Calu3 (cell line): Measurements from ENCODE around the gene AP1S3. TPM values are rescaled to one million over a fixed set of nuclear protein-coding genes. Genes with fewer than 3 reads are reported as not detected.
"Not testable (repeated sequence)": the region's sequence is repeated elsewhere in the genome, so short reads cannot be mapped to it uniquely, and the experiment has no call there.

Source experiments
- BruUV-seq: library from RNA; stranded (reverse); fragments of 400-500 nt; replicated peaks from 2 replicates; lab custom pipeline; 2021; lab: Mats Ljungman, UMichigan
- CTCF ChIA-PET: fragments of 300-600 bp; sonication (Branson Sonifier 250); formaldehyde crosslinking; loops from one replicate; lab custom pipeline; 2022; ENCODE audit warnings: antibody characterized with exemption; lab: Charles Lee
- DNase-seq: peaks from one replicate; pipeline ENCODE4 v3.0.0; 2022
- H3K27ac Mint-ChIP-seq: one replicate; pipeline ENCODE4 v1.8.0; 2022; ENCODE audit warnings: mixed read lengths; ENCODE audit not compliant: unreplicated experiment
- H3K27me3 Mint-ChIP-seq: one replicate; pipeline ENCODE4 v1.8.0; 2022; ENCODE audit warnings: mixed read lengths; ENCODE audit not compliant: unreplicated experiment
- H3K36me3 Mint-ChIP-seq: one replicate; pipeline ENCODE4 v1.8.0; 2022; ENCODE audit warnings: mild to moderate bottlenecking, moderate library complexity, mixed read lengths; ENCODE audit not compliant: insufficient read depth, unreplicated experiment
- H3K4me1 Mint-ChIP-seq: one replicate; pipeline ENCODE4 v1.8.0; 2022; ENCODE audit warnings: mild to moderate bottlenecking, low read depth, mixed read lengths; ENCODE audit not compliant: unreplicated experiment
- H3K4me3 Mint-ChIP-seq: one replicate; pipeline ENCODE4 v1.8.0; 2022; ENCODE audit warnings: mild to moderate bottlenecking, low read depth, moderate library complexity, mixed read lengths; ENCODE audit not compliant: unreplicated experiment
- H3K9me3 Mint-ChIP-seq: one replicate; pipeline ENCODE4 v1.8.0; 2022; ENCODE audit warnings: low read depth, mixed read lengths; ENCODE audit not compliant: unreplicated experiment
- intact Hi-C: fragments of 100-400 bp; cut with micrococcal nuclease; formaldehyde crosslinking; loops from one replicate; pipeline ENCODE4 v1.10.0; 2022; ENCODE audit not compliant: unreplicated experiment
- total RNA-seq: library from RNA; stranded (reverse); gene quantifications from 2 replicates; pipeline ENCODE4 v1.2.3, GENCODE V29; 2022
- TF ChIP-seq, protein P1 (sequence below): fragments of 200-600 bp; IDR thresholded peaks from one replicate; pipeline ENCODE4 v1.8.0; 2022; ENCODE audit warnings: antibody characterized with exemption; ENCODE audit not compliant: unreplicated experiment

The AP1S3 gene
- total RNA-seq, 1 experiment from 2014 or later, result 119 TPM

DNA sequence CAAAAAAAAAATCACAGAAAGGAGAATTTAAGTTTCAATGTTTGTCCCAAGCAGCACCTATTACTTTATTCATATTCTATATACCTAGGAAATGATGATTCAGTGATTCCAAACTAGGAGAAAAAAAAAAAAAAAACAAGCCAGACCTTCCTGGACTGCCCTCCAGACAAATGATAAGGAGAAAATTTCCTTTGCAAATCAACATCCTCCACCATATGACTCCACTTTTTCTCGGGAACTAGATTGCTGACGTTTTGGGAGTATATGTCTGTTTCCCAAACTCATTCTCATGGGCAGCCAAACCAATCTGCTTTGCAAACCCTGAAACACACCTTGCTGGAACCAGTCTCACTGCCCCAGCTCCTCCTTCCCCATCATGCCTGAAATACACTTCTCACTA lies 16.8 kb downstream of the AP1S3 start:
- no peaks in the 10 kb centered on the region for H3K9me3 Mint-ChIP-seq
- no TSS peak for BruUV-seq
- peaks cover 39% of the 10 kb centered on the region for H3K36me3 Mint-ChIP-seq
- TF ChIP-seq, protein P1, sequence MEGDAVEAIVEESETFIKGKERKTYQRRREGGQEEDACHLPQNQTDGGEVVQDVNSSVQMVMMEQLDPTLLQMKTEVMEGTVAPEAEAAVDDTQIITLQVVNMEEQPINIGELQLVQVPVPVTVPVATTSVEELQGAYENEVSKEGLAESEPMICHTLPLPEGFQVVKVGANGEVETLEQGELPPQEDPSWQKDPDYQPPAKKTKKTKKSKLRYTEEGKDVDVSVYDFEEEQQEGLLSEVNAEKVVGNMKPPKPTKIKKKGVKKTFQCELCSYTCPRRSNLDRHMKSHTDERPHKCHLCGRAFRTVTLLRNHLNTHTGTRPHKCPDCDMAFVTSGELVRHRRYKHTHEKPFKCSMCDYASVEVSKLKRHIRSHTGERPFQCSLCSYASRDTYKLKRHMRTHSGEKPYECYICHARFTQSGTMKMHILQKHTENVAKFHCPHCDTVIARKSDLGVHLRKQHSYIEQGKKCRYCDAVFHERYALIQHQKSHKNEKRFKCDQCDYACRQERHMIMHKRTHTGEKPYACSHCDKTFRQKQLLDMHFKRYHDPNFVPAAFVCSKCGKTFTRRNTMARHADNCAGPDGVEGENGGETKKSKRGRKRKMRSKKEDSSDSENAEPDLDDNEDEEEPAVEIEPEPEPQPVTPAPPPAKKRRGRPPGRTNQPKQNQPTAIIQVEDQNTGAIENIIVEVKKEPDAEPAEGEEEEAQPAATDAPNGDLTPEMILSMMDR, result no peak
- H3K27me3 Mint-ChIP-seq, result no peaks in the 10 kb centered on the region
- peaks cover 60% of the 10 kb centered on the region for H3K4me1 Mint-ChIP-seq
- peak overlapping the region; percentile 10 for H3K27ac Mint-ChIP-seq
- DNase-seq, result no peak
- intact Hi-C loops, result loop anchor here (2.0 kb wide), 1 partner anchor 14 kb away; no protein-coding TSS in a partner anchor
- CTCF ChIA-PET, result interaction anchor here (0.6 to 0.9 kb wide), 3 partner anchors 9 to 61 kb away, joined by 3 to 4 read pairs (median 4); no protein-coding TSS in a partner anchor
- H3K4me3 Mint-ChIP-seq, result no peak overlapping the region

DNA sequence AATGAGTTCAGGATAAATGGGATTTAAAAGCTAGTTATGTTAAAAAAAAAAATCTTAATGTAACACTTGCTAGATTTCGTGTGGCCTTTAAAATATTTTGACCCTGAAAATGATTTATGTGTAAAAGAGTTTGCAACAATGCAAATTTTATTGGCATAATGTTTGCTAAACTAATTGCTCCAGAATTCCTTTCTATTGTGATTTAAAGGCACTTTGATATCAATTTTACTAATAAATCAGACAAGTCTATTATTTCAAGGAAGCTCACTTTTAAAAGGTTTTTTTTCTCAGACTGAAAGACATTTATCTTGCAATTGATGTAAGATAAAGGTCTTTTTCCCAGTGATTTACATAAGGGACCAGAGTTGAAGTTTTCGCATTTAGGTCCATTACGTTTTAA lies 17.5 kb downstream of the AP1S3 start:
- Mint-ChIP-seq H3K4me3 (no peak overlapping the region), H3K9me3 (no peaks in the 10 kb centered on the region), H3K27ac (no peak overlapping the region), H3K4me1 (peaks cover 60% of the 10 kb centered on the region), H3K27me3 (no peaks in the 10 kb centered on the region), H3K36me3 (peaks cover 42% of the 10 kb centered on the region)
- no TSS peak for BruUV-seq
- CTCF ChIA-PET, result interaction anchor here (1.7 kb wide), 1 partner anchor 11 kb away, joined by 4 read pairs; no protein-coding TSS in a partner anchor
- intact Hi-C loops, result loop anchor here (2.0 kb wide), 1 partner anchor 15 kb away; no protein-coding TSS in a partner anchor
- TF ChIP-seq, protein P1, result no peak
- no peak for DNase-seq

DNA sequence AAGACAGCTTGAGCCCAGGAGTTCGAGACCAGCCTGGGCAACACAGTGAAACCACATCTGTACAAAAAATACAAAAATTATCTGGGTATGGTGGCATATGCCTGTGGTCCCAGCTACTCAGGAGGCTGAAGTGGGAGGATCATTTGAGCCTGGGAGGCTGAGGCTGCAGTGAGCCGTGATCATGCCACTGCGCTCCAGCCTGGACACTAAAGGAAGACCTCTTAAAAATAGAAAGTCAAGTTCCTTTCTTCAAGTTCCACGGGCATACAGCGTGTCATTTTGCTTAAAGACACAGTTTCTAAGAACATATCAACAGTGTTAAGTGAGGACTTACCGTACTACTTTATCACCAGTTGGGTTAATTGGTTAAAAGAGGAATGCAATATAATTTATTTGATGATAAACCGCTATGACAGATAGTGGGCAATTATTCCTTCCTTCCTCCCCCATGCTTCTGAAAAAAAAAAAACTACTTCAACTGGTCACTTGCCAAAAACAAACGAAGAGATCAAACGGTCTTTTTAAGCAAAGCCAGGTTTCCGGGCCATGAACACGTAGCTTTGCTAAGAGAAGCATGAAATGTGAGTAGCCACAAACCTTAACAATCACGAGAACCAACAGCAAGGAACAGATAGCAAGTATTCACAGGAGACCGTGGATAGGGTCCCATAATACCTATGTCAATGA lies 21.4 kb downstream of the AP1S3 start:
- TF ChIP-seq, protein P1, result no peak
- intact Hi-C loops, result loop anchor here (2.0 kb wide), 1 partner anchor 17 kb away; no protein-coding TSS in a partner anchor
- H3K4me3 Mint-ChIP-seq, result peak overlapping the region; percentile 33
- peaks cover 48% of the 10 kb centered on the region for H3K36me3 Mint-ChIP-seq
- H3K4me1 Mint-ChIP-seq, result peaks cover 61% of the 10 kb centered on the region
- CTCF ChIA-PET, result interaction anchor here (0.6 to 1.2 kb wide), 4 partner anchors 18 to 93 kb away, joined by 3 to 9 read pairs (median 4); no protein-coding TSS in a partner anchor
- no TSS peak for BruUV-seq
- H3K9me3 Mint-ChIP-seq, result no peaks in the 10 kb centered on the region
- H3K27ac Mint-ChIP-seq, result peak overlapping the region; percentile 92
- DNase-seq, result no peak
- no peaks in the 10 kb centered on the region for H3K27me3 Mint-ChIP-seq

DNA sequence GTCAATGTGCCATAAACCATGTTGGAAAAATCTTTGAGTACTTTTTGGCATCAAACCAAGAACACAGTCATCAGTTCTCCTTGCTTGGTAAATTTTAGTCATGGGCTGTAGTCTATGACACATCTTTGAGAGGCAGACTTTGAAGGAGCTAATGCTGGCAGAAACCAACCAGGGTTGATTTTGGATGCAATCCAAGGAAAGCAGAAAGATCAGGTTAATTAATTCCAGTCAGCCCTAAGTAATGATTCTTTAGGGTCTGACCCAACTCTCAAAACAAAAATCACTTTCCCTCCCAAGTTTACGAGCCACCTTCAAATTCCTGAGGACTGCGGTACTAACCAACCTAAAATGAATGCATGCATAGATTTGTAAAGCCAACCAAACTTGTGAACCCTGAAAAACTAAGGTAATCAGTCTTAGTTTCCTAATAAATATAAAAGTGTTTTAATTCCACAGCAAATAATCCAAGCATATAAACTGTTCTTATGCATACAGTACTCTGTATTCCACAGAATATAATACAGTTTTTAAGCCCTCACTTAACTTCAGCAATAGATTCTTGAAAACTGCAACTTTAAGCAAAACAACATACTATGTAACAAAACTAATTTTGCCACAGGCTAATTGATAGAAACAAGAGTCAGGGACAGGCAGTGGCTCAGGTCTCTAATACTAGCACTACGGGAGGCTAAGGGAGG lies 22.0 kb downstream of the AP1S3 start:
- peak; percentile 73 for DNase-seq
- intact Hi-C loops, result loop anchor here (2.0 kb wide), 1 partner anchor 17 kb away; no protein-coding TSS in a partner anchor
- H3K4me1 Mint-ChIP-seq, result peaks cover 54% of the 10 kb centered on the region
- peak overlapping the region; percentile 92 for H3K27ac Mint-ChIP-seq
- TF ChIP-seq, protein P1, result no peak
- CTCF ChIA-PET, result interaction anchor here (0.5 to 1.2 kb wide), 9 partner anchors 13 to 977 kb away, joined by 3 to 10 read pairs (median 4); no protein-coding TSS in a partner anchor
- peaks cover 49% of the 10 kb centered on the region for H3K36me3 Mint-ChIP-seq
- peak overlapping the region; percentile 33 for H3K4me3 Mint-ChIP-seq
- no TSS peak for BruUV-seq
- no peaks in the 10 kb centered on the region for H3K27me3 Mint-ChIP-seq
- no peaks in the 10 kb centered on the region for H3K9me3 Mint-ChIP-seq

DNA sequence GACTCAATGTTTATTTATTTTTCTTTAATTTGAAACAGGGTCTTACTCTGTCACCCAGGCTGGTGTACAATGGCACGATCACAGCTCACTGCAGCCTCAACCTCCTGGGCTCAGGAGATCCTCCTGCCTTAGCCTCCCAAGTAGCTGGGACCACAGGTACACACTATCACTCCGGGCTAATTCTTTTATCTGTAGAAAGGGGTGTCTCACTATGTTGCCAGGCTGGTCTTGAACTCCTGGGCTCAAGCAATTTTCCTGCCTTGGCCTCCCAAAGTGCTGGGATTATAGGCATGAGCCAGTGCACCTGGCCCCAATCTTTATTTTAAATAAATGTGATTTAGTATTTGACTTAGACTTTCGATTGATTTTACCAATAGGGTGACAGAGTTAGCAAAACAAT lies 22.6 kb downstream of the AP1S3 start:
- not testable (repeated sequence) for BruUV-seq, H3K27me3 Mint-ChIP-seq, DNase-seq, H3K9me3 Mint-ChIP-seq
- Mint-ChIP-seq H3K4me1 (peaks cover 53% of the 10 kb centered on the region), H3K36me3 (peaks cover 55% of the 10 kb centered on the region), H3K27ac (peak overlapping the region; percentile 92), H3K4me3 (peak overlapping the region; percentile 61)
- intact Hi-C loops, result loop anchor here (2.0 kb wide), 1 partner anchor 16 kb away; no protein-coding TSS in a partner anchor
- CTCF ChIA-PET, result interaction anchor here (0.6 to 1.2 kb wide), 8 partner anchors 15 to 977 kb away, joined by 3 to 10 read pairs (median 4); no protein-coding TSS in a partner anchor
